Activated B cell treated with CpG ODN at 0.5 μM for 24 hours (primary cell): ENCODE data around the gene IQSEC1. TPM values are rescaled to one million over a fixed set of nuclear protein-coding genes. Genes with fewer than 3 reads are reported as not detected.

Experiments used
- ATAC-seq: fragments of 200-7000 bp; cut with Tn5 transposase; one replicate; pipeline ENCODE4 v1.10.0; 2021; ENCODE audit warnings: low read depth, mild to moderate bottlenecking, moderate library complexity
- CTCF ChIA-PET: fragments of 350-600 bp; sonication (Branson Sonifier 250); formaldehyde crosslinking; loops from one replicate; lab custom pipeline; 2021; ENCODE audit warnings: antibody characterized with exemption; lab: Charles Lee
- POLR2A ChIA-PET: fragments of 350-600 bp; sonication (Branson Sonifier 250); formaldehyde crosslinking; loops from one replicate; lab custom pipeline; 2021; ENCODE audit warnings: antibody characterized with exemption; lab: Charles Lee
- DNase-seq: peaks from one replicate; pipeline ENCODE4 v3.0.0; 2022
- H3K27ac Mint-ChIP-seq: one replicate; pipeline ENCODE4 v1.8.0; 2020; ENCODE audit warnings: mixed read lengths
- H3K27me3 Mint-ChIP-seq: one replicate; pipeline ENCODE4 v1.8.0; 2021; ENCODE audit warnings: mixed read lengths
- H3K36me3 Mint-ChIP-seq: one replicate; pipeline ENCODE4 v1.8.0; 2021; ENCODE audit warnings: low read depth, mixed read lengths
- H3K4me1 Mint-ChIP-seq: one replicate; pipeline ENCODE4 v1.8.0; 2021; ENCODE audit warnings: mixed read lengths
- H3K4me3 Mint-ChIP-seq: one replicate; pipeline ENCODE4 v1.8.0; 2020; ENCODE audit warnings: mild to moderate bottlenecking, mixed read lengths
- H3K9me3 Mint-ChIP-seq: one replicate; pipeline ENCODE4 v1.8.0; 2020; ENCODE audit warnings: mixed read lengths
- intact Hi-C: fragments of 100-400 bp; cut with micrococcal nuclease; formaldehyde crosslinking; loops from one replicate; pipeline ENCODE4 v1.15.1; 2024
- total RNA-seq: library from RNA; stranded (reverse); gene quantifications from 2 replicates; pipeline ENCODE4 v1.2.3, GENCODE V29; 2022
- TF ChIP-seq, protein P1 (sequence below): fragments of 200-600 bp; IDR thresholded peaks from one replicate; pipeline ENCODE4 v1.8.0; 2022; ENCODE audit warnings: antibody characterized with exemption, mild to moderate bottlenecking

IQSEC1 gene
- total RNA-seq, 1 donor from 2014 or later, result 296 TPM

GRCh38 chr3:13103416-13104058, 30.3 kb upstream of the IQSEC1 start:
- H3K4me1 Mint-ChIP-seq, result peaks cover 3% of the 10 kb centered on the region
- no peaks in the 10 kb centered on the region for H3K27me3 Mint-ChIP-seq
- POLR2A ChIA-PET, result interaction anchor here (1.1 kb wide), 1 partner anchor 349 kb away, joined by 4 read pairs; no protein-coding TSS in a partner anchor
- DNase-seq (no peak), ATAC-seq (no peak)
- CTCF ChIA-PET, result interaction anchor here (2.6 kb wide), 1 partner anchor 11 kb away, joined by 12 read pairs; no protein-coding TSS in a partner anchor
- no peak overlapping the region for H3K4me3 Mint-ChIP-seq
- H3K27ac Mint-ChIP-seq, result no peak overlapping the region
- no peaks in the 10 kb centered on the region for H3K36me3 Mint-ChIP-seq
- TF ChIP-seq, protein P1, sequence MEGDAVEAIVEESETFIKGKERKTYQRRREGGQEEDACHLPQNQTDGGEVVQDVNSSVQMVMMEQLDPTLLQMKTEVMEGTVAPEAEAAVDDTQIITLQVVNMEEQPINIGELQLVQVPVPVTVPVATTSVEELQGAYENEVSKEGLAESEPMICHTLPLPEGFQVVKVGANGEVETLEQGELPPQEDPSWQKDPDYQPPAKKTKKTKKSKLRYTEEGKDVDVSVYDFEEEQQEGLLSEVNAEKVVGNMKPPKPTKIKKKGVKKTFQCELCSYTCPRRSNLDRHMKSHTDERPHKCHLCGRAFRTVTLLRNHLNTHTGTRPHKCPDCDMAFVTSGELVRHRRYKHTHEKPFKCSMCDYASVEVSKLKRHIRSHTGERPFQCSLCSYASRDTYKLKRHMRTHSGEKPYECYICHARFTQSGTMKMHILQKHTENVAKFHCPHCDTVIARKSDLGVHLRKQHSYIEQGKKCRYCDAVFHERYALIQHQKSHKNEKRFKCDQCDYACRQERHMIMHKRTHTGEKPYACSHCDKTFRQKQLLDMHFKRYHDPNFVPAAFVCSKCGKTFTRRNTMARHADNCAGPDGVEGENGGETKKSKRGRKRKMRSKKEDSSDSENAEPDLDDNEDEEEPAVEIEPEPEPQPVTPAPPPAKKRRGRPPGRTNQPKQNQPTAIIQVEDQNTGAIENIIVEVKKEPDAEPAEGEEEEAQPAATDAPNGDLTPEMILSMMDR, result no peak
- intact Hi-C loops, result no loop called here
- H3K9me3 Mint-ChIP-seq, result no peaks in the 10 kb centered on the region

- Mint-ChIP-seq H3K4me1 (peaks cover 6% of the 10 kb centered on the region), H3K36me3 (no peaks in the 10 kb centered on the region), H3K9me3 (no peaks in the 10 kb centered on the region), H3K27ac (no peak overlapping the region), H3K27me3 (no peaks in the 10 kb centered on the region), H3K4me3 (no peak overlapping the region)
- ChIA-PET POLR2A (interaction anchor here (1.1 kb wide), 1 partner anchor 350 kb away, joined by 4 read pairs; no protein-coding TSS in a partner anchor), CTCF (interaction anchor here (2.6 kb wide), 1 partner anchor 10 kb away, joined by 12 read pairs; no protein-coding TSS in a partner anchor)
- TF ChIP-seq, protein P1, result no peak
- no peak for DNase-seq
- no peak for ATAC-seq
- intact Hi-C loops, result no loop called here
These were observed 29.4 kb upstream of the IQSEC1 start for GRCh38 chr3:13102386-13103345.

DNA sequence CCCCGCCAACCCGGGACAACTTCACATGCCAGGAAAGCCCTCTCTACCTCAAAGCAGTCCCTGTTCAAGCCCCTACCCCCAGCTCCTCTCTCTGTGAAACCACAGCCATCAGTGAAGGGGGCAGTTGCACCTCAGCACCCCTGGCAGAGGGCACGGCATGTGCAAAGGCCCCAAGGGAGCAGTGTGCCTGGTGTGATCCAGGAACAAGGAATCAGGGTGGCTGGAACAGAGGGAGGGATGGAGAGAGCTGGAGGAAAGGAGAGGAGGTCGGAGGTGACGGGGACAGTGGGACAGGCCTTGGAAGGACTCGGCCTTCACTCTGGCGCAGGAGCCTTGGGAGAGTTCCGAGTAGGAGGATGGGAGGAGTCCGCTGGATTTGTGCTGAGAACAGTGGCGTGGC, 26.5 kb upstream of the IQSEC1 start:
- Mint-ChIP-seq H3K36me3 (no peaks in the 10 kb centered on the region), H3K4me1 (peaks cover 14% of the 10 kb centered on the region), H3K4me3 (no peak overlapping the region), H3K27me3 (no peaks in the 10 kb centered on the region), H3K9me3 (no peaks in the 10 kb centered on the region), H3K27ac (peak overlapping the region; percentile 53)
- TF ChIP-seq, protein P1, result no peak
- intact Hi-C loops, result no loop called here
- POLR2A ChIA-PET, result interaction anchor here (1.0 to 1.4 kb wide), 2 partner anchors 11 to 16 kb away, joined by 3 to 5 read pairs; no protein-coding TSS in a partner anchor
- ATAC-seq (no peak), DNase-seq (no peak)
- CTCF ChIA-PET, result interaction anchor here (0.9 to 1.6 kb wide), 3 partner anchors 8 to 362 kb away, joined by 3 to 7 read pairs (median 4); no protein-coding TSS in a partner anchor

DNA sequence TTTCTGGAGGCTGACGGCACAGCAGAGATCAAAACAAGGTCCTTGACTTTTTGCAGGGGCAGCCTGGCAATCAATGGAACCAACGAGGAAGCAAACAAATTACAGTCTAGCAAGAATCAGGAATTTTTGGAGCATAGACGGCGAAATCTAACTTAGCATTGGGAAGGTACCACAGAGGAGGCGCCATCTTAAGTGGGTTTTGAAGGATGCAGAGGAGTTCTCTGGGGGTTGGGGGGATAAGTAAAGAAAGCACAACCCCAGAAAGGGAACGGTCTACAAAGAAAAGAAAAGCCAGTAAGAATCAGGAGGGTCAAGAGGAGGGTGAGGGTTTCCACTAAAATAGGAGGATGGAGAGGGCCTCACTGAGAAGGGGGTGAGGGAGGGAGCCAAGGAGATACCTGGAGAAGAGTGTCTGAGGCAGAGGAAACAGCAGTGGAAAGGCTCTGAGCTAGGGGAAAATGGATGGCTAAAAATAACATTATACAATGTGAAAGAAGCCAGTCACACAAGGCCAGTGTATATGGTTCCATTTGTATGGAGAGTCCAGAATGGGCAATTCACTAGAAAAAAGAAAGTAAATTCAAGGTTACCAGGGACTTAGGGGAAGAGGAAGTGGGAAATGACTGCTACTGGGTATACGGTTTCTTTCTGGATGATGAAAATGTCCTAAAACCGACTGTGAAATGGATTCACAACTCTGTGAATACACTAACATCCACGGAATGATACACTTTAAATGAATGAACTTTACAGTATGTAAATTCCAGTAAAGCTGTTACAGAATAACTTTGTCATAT, 25.2 kb upstream of the IQSEC1 start:
- Mint-ChIP-seq H3K4me1 (peaks cover 24% of the 10 kb centered on the region), H3K36me3 (no peaks in the 10 kb centered on the region), H3K27me3 (peaks cover 10% of the 10 kb centered on the region), H3K9me3 (no peaks in the 10 kb centered on the region), H3K27ac (no peak overlapping the region), H3K4me3 (no peak overlapping the region)
- no peak for DNase-seq
- ChIA-PET POLR2A (interaction anchor here (1.4 kb wide), 1 partner anchor 13 kb away, joined by 5 read pairs; no protein-coding TSS in a partner anchor), CTCF (interaction anchor here (1.5 kb wide), 1 partner anchor 355 kb away, joined by 4 read pairs; no protein-coding TSS in a partner anchor)
- TF ChIP-seq, protein P1, result no peak
- intact Hi-C loops, result no loop called here
- no peak for ATAC-seq
